HG03575 (cell line): ENCODE data around the gene FKBP5.
"Not testable (repeated sequence)": the region's sequence is repeated elsewhere in the genome, so short reads cannot be mapped to it uniquely, and the experiment has no call there.

Experiments used
- ATAC-seq: cut with Tn5 transposase; IDR thresholded peaks from one replicate; pipeline ENCODE4 v1.9.1; 2021; ENCODE audit not compliant: unreplicated experiment, insufficient number of reproducible peaks, low FRiP score; ENCODE audit errors: extremely low read depth

FKBP5 gene

DNA sequence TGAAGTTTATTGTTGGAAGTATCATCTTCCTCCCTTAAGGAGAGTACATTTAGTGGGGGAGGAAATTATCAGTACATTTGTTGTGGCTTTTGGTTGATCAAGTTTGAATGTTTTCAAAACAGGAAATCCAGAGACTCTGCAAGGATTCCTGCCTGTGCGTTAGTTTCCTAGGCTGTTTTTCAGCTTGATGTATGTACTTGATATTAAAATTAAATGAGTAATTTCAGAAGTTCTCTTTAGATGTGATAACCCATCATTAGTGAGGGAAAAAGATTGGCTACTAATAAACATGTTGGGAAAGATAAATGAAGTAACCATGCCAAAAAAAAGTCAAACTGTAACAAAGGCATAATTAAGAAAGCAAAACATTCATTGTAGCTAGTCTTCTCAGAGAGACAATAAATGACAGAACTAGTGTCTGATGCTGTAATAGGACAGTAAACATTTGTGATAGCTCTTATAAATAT lies 88.0 kb downstream of the FKBP5 start:
- ATAC-seq, result no peak

DNA sequence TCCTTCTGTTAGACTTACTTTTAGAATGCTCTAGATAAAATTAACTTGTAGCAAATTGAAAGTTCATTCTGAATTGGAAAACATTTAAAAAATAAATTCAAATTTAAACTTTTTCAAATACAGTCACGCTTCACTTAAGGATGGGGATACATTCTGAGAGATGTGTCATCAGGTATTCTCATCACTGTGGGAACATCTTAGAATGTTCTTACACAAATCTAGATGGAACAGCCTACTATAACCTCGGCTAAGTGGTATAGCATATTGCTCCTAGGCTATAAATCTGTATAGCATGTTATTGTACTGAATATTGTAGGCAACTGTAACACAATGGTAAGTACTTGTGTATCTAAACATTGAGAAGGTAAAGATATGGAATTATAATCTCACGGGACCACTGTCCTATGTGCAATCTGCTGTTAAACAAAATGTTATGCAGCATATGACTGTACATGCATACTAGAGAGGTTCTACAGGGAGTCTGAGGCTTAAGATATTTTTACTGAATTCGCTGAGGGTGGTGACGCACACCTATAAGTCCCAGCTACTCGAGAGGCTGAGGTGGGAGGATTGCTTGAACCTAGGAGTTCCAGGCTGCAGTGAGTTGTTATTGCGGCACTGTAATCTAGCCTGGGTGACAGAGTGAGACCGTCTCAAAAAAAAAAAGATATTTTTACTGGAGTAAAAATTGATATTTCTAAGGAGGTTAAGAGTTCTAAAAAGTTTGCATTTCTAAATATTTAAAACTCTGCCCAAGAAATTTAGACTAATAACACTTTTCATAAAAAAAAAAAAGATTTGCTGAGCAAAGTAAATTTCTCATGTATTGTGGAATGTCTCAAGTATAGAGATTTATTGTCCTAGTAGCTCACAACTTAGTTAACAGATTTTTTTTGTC lies 88.7 kb downstream of the FKBP5 start:
- no peak for ATAC-seq

DNA sequence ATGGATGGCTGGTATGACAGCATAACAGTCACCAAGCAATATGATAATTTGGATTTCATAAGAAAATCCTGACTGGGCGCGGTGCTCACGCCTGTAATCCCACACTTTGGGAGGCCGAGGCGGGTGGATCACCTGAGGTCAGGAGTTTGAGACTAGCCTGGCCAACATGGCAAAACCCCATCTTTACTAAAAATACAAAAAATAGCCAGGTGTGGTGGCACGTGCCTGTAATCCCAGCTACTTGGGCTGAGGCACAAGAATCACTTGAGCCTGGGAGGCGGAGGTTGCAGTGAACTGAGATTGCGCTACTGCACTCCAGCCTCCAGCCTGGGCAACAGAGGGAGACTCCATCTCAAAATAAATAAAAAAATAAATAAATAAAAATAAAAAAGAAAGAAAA lies 90.1 kb downstream of the FKBP5 start:
- not testable (repeated sequence) for ATAC-seq

DNA sequence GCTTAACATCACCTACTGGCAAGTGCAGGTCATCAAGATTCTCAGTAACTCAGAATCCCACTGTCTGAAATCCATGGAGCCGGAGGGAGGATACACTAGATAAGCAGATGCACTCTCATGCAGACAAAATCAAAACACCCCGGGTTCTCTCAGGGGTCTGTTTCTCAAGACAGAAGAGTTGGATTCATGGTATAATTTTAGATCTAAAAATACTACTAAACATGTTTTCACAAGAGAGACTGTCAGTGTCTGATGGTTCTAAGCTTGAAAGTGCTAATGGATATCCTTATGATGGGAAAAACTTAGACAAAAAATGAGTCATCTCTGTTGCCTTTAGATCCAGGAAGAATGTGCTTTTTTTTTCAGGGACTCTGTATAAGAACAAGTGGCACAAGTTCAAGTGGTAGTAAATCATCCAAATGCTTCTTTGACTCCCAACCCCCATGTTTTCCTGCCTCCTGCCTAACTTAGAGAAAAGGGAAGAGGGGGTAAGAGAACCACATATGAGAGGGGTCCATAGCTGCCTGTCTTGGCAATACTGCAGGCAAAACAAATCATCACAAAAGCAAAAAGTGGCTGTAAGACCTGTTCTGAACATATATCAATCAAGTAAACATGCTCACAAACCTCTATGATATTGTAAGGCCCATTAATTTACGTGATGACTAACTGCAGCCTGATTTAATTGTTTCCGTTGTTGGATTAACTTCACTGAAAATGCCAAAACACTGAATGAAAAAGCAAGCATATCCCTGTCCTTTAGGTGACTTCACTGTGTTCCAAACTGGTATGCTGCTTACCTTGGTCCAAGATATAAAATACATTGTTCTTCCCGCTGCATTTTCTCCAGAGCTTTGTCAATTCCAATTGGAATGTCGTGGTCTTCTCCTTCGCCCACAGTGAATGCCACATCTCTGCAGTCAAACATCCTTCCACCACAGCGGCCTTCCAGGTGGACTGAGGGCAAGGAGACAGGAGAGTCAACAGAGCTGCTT lies 92.0 kb downstream of the FKBP5 start:
- ATAC-seq, result no peak

DNA sequence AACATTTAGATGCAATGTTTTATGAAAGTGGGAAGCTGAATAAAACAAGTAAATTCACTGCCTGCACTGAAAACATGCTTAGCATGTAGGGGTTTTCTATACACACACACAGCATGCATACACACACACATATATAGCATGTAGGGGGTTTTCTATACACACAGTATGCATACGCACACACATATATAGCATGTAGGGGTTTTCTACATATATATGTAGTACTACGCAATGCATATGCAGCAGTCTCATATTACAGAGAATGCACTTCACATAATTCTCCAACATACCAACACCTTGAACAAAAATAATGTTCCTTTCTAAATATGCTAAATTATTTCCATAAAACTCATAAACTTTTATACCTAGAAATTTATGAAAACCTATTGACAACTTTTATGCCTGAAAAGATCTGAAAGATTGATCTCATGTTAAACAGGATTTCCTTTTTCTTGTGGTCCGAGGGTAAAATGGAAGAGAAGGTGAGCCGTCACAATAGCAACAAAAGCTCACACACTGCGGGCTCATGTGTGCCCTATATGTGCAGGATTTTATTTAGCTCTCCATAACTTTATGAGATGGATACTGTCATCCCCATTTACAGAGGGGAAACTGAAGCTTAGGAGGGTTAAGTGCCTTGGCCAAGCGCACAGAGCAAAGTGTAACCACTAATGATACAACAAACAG lies 94.1 kb downstream of the FKBP5 start:
- no peak for ATAC-seq

DNA sequence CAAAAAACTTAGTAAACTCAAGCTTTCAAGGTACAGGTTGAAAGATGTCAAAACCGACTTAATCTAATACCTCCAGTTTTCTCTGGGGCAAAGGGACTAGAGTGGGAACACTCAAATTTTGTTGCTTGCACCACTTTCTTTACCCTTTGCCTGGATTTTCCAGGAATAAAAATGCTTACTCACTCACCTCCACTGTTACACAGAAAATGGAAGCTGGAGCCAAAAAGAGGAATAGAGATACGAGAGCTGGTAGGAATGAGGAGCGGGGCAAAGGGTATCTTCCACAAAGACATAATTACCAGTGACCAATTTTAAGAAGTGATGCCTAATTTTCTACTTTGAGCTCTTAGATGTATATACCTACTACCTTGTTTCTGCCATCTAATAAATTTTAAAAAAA lies 96.5 kb downstream of the FKBP5 start:
- ATAC-seq, result no peak

DNA sequence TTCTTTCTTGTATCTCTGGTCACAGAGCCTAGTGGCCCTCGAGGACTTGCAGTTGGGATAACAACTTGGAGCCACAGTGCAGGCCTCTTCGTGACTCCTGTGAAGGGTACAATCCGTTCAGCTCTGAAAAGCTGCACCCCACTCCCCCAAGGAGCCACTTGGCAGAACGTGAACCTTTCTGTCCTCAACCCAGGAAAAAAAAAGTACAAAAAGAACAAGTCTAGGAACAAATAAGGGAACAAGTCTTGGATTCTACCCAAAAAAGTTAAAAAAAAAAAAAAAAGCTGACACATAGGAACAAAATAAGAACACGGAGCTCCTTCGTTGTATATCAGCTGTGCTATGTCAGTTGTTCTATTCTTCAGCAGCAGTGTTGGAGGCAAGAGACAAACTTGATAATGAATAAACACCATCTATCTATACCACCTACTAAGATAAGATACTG lies 98.1 kb downstream of the FKBP5 start:
- no peak for ATAC-seq

DNA sequence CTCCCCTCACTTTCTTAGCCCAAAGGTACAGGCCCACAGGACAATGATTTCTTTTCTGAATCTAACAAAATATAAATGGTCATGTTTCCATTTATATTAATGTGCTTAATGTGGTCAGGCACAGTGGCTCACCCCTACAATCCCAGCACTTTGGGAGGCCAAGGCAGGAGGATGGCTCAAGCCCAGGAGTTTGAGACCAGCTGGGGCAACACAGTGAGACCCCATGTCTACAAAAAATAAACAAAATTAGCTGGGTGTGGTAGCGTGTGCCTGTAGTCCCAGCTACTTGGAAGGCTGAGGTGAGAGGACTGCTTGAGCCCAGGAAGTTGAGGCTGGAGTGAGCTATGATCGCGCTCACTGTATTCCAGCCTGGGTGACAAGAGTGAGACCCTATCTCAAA lies 98.8 kb downstream of the FKBP5 start:
- no peak for ATAC-seq

DNA sequence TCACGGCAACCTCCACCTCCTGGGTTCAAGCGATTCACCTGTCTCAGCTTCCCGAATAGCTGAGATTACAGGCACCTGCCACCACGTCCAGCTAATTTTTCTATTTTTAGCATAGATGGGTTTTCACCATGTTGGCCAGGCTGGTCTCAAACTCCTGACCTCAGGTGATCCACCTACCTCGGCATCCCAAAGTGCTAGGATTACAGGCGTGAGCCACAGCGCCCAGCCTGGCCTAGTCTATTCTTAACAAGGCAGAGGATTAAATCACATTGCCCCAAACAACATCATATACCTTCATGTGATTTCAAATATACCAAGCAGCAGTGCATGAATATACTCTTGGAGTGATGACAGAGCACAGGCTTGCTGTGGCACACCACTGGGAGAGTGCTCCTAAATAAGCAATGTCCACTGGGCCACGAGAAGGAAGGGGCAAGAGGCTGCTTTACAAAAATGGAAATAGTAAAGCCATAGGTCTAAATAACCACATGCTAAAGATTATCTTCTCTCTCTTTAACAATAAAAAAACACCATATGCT lies 99.4 kb downstream of the FKBP5 start:
- no peak for ATAC-seq

DNA sequence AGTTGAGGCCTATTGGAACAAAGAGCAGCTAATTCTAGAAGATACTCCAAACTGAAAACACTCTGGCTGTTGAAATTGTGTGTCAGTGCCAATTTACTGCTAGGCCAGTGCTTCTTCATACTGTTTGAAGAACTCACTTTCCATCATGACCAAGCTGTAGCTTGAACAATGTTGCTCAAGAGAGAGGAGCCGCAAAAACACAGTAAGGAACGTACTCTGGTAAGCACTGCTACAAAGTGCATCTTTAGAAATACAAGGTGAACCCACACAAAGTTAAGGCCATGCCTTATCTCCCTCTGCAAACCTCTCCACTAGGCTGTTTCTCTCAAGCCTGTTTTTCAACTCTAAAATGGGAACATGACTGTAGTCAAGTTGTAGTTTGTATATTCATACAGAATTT lies 101.5 kb downstream of the FKBP5 start:
- ATAC-seq, result no peak

DNA sequence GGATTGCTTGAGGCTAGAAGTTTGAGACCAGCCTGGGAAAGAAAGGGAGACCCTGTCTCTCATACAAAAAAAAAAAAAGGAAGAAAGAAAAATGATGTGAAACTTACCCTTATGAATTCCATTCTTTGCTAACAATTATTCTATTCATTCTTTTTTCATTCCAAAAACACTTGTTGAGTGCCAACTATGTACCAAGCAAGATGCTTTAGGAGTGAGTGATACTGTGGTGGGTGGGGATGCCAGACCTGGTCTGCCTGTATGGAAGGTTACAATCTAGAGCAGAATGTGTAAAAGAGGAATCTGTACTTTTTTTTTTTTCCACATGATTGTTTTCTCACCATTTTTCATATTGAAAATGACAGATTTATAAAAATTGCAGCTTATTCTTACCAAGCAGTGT lies 102.2 kb downstream of the FKBP5 start:
- ATAC-seq, result no peak

DNA sequence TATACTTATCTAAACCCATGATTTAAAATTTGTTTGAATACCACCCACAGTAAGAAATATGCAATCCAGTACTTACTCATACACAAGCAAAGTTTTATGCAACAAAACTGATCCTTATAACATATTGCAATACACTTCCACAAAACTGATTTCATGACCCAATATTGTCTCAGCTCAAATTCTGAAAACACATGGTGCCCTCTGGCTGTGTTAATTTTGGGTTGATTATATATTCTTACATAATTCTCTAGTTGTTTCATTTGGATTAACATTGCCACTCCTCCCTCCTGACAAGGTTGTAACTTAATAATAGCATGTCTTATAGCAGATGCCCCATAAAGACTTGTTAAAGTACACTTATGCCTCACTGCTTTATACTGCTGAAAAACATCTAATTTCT lies 103.1 kb downstream of the FKBP5 start:
- no peak for ATAC-seq

DNA sequence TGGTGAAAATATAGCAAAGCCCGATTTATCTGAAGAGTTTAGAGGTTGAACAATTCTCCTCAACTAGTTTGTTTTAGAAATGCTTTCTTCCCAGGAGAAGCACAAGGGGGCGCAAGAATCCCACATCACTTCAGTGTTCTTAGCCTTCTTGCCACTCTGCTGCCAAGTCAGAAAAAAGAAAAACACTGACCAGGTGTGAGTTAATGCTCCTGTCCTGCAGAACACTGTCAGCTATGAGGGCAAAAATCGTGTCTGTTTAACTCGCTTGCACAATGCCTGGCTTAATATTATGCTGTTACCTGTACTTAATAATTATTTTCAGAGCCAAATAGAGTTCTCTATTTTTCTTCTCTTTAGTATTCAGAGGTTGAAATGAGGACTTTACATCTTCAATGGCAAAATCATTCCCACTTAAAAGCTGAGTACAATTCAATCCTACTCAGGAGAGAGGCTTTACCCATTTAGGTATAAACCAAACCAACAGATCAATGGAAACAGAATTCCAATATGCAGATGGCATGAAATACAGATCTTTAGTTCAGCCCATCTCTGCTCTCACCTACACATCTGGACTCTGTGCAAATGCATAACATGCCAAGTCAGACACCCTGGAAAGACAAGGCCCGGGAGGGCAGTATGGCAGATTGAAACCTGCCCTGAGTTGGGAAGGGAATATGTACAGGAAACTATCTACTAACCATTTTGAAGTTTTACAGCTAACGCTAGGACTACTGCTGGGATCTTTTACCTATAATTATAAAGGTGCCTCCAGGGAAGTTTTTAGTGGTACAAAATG lies 104.6 kb downstream of the FKBP5 start:
- ATAC-seq, result no peak

DNA sequence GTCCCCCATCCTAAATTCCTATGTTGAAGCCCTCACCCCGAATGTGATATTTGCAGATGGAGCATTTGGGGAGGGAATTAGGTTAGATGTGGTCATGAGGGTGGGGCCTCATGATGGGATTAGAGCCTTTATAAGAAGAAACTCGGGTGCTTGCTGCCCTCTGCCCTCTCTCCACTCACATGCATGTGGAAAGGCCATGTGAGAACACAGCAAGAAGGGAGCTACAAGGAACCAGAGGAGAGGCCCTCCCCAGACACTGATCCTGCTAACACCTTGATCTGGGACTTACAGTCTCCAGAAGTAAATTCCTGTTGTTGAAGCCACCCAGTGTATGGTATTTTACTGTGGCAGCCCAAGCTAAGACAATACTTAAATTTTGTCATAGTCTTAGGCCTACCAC lies 106.4 kb downstream of the FKBP5 start:
- ATAC-seq, result no peak

DNA sequence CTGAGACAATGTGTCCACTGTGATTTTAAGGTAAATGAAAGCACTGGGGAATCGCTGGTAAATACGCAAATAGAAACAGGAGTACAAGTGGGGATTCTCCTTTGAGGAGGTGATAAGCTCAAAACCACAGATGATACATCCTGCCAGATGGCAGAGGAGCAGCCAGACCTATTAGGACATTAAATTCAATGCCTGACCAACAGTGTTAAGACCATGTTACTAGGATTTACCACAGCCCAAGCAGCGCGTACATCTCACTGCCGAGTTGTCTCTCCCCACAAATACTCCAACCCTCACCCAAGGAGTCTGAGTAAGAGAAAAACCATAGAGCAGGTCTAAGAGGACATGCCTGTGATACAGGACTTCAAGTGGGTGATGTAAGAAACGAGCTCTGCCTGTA lies 107.1 kb downstream of the FKBP5 start:
- no peak for ATAC-seq

DNA sequence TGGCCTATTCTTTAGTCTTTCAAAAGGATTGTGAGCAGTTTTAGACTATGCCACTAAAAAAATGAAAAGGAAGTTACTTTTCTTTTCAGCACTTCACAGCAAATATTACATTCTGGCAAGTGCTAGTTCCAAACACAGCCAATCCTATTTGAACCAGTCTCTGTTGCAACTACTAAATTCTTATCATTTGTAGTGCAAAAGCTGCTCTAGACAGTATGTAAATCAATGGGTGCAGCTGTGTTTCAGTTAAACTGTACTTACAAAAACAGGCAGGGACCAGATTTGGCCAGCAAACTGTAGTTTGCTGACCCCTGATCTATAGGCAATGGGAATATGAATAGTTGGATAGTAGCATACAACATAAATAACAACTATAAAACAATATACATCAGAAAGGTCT lies 107.9 kb downstream of the FKBP5 start:
- no peak for ATAC-seq

DNA sequence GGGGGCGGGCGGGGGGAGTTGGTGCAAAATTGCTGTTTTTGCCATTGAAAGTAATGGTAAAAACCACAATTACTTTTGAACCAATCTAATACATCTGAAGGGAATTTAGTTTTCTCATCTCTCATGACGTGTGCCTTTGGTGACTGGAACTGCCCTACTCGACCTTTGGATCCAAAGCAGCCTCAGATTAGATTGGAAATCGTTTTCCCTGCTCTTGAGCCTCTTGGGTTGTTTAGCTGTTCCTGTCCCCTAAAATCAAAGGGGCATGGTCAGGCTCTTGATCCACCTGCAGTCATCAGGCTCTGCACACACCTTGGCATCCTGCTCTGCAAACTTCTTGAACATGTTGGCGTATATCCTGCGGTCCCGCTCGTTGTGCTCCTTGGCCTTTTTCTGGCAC lies 112.0 kb downstream of the FKBP5 start:
- no peak for ATAC-seq

DNA sequence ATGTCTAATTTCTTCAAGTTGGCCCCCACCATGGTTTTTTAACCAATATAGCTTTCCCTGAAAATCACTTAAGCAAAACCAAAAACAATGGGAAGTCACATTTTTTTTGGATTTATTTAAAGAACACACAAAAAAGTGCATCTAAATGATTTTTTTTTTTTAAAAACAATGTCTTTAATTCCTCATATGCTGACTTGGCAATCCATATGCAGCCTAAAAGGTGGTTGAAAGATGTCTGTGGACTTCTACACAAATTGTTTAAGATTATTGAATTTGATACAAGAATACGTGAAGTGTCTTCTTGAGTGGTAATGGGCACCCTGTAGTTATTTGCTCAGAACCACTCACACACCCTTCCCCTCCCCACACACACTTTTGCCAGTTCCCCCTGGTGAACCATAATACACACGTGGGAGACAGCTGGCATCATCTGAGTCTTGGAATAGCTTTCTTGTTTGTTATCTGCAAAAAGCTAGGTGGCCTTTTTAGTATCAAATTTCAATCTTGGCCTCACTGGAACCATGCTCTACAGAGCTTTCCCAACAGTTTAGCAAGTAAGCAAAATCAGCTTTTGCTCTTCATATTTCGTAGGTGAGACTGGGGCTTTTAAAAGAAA lies 115.1 kb downstream of the FKBP5 start:
- ATAC-seq, result no peak
